ENCODE measurements around the gene PIP5K1A.

The PIP5K1A gene

GRCh38 chr1:151221616-151222015, 23.3 kb downstream of the PIP5K1A start:
- Histone ChIP-seq H3K4me3 (ENCODE audit: low read depth, low read length) (no peak overlapping the region), H3K27me3 (ENCODE audit: control insufficient read depth, insufficient read depth, low read length) (no peaks in the 10 kb centered on the region), H3K36me3 (ENCODE audit: control insufficient read depth, insufficient read depth, low read length) (peaks cover 35% of the 10 kb centered on the region), H3K9ac (ENCODE audit: low read depth, low read length) (no peak overlapping the region), H3K27ac (ENCODE audit: low read depth, low read length) (no peak overlapping the region), H3K4me1 (ENCODE audit: control insufficient read depth, insufficient read depth, low read length) (no peaks in the 10 kb centered on the region; the same call in 1 of the 2 replicates), H3K9me3 (ENCODE audit: control insufficient read depth, insufficient read depth, low read length) (no peaks in the 10 kb centered on the region)

GRCh38 chr1:151222130-151222529, 23.8 kb downstream of the PIP5K1A start:
- H3K9me3 ChIP-seq (ENCODE audit: control insufficient read depth, insufficient read depth, low read length): no peaks in the 10 kb centered on the region
- H3K4me1 ChIP-seq (ENCODE audit: control insufficient read depth, insufficient read depth, low read length): no peaks in the 10 kb centered on the region; the same call in 1 of the 2 replicates
- H3K27me3 ChIP-seq (ENCODE audit: control insufficient read depth, insufficient read depth, low read length): no peaks in the 10 kb centered on the region
- no peak overlapping the region for H3K4me3 ChIP-seq (ENCODE audit: low read depth, low read length)
- no peak overlapping the region for H3K9ac ChIP-seq (ENCODE audit: low read depth, low read length)
- no peak overlapping the region for H3K27ac ChIP-seq (ENCODE audit: low read depth, low read length)
- peaks cover 39% of the 10 kb centered on the region for H3K36me3 ChIP-seq (ENCODE audit: control insufficient read depth, insufficient read depth, low read length)

- Histone ChIP-seq H3K27ac (ENCODE audit: low read depth, low read length) (no peak overlapping the region), H3K9ac (ENCODE audit: low read depth, low read length) (no peak overlapping the region), H3K27me3 (ENCODE audit: control insufficient read depth, insufficient read depth, low read length) (no peaks in the 10 kb centered on the region), H3K4me3 (ENCODE audit: low read depth, low read length) (no peak overlapping the region), H3K4me1 (ENCODE audit: control insufficient read depth, insufficient read depth, low read length) (no peaks in the 10 kb centered on the region), H3K36me3 (ENCODE audit: control insufficient read depth, insufficient read depth, low read length) (peaks cover 96% of the 10 kb centered on the region), H3K9me3 (ENCODE audit: control insufficient read depth, insufficient read depth, low read length) (no peaks in the 10 kb centered on the region)
Observed at GRCh38 chr1:151235235-151235634, 36.9 kb downstream of the PIP5K1A start.

- Histone ChIP-seq H3K36me3 (ENCODE audit: control insufficient read depth, insufficient read depth, low read length) (peaks cover 96% of the 10 kb centered on the region), H3K27me3 (ENCODE audit: control insufficient read depth, insufficient read depth, low read length) (no peaks in the 10 kb centered on the region), H3K4me1 (ENCODE audit: control insufficient read depth, insufficient read depth, low read length) (no peaks in the 10 kb centered on the region), H3K9ac (ENCODE audit: low read depth, low read length) (no peak overlapping the region), H3K27ac (ENCODE audit: low read depth, low read length) (no peak overlapping the region), H3K9me3 (ENCODE audit: control insufficient read depth, insufficient read depth, low read length) (no peaks in the 10 kb centered on the region), H3K4me3 (ENCODE audit: low read depth, low read length) (no peak overlapping the region)
Observed at GRCh38 chr1:151237678-151238466, 39.5 kb downstream of the PIP5K1A start.

GRCh38 chr1:151238467-151238739, 40.1 kb downstream of the PIP5K1A start:
- Histone ChIP-seq H3K4me3 (ENCODE audit: low read depth, low read length) (no peak overlapping the region), H3K4me1 (ENCODE audit: control insufficient read depth, insufficient read depth, low read length) (no peaks in the 10 kb centered on the region), H3K9me3 (ENCODE audit: control insufficient read depth, insufficient read depth, low read length) (no peaks in the 10 kb centered on the region), H3K27me3 (ENCODE audit: control insufficient read depth, insufficient read depth, low read length) (no peaks in the 10 kb centered on the region), H3K9ac (ENCODE audit: low read depth, low read length) (no peak overlapping the region), H3K27ac (ENCODE audit: low read depth, low read length) (no peak overlapping the region), H3K36me3 (ENCODE audit: control insufficient read depth, insufficient read depth, low read length) (peaks cover 97% of the 10 kb centered on the region)

- Histone ChIP-seq H3K36me3 (ENCODE audit: control insufficient read depth, insufficient read depth, low read length) (peaks cover 98% of the 10 kb centered on the region), H3K4me1 (ENCODE audit: control insufficient read depth, insufficient read depth, low read length) (no peaks in the 10 kb centered on the region), H3K9me3 (ENCODE audit: control insufficient read depth, insufficient read depth, low read length) (no peaks in the 10 kb centered on the region), H3K27me3 (ENCODE audit: control insufficient read depth, insufficient read depth, low read length) (no peaks in the 10 kb centered on the region), H3K27ac (ENCODE audit: low read depth, low read length) (no peak overlapping the region), H3K4me3 (ENCODE audit: low read depth, low read length) (no peak overlapping the region), H3K9ac (ENCODE audit: low read depth, low read length) (no peak overlapping the region)
Observed at GRCh38 chr1:151242442-151242841, 44.1 kb downstream of the PIP5K1A start.

GRCh38 chr1:151243683-151244216, 45.4 kb downstream of the PIP5K1A start:
- no peak overlapping the region for H3K27ac ChIP-seq (ENCODE audit: low read depth, low read length)
- H3K36me3 ChIP-seq (ENCODE audit: control insufficient read depth, insufficient read depth, low read length): peaks cover 98% of the 10 kb centered on the region
- no peaks in the 10 kb centered on the region for H3K9me3 ChIP-seq (ENCODE audit: control insufficient read depth, insufficient read depth, low read length)
- no peak overlapping the region for H3K9ac ChIP-seq (ENCODE audit: low read depth, low read length)
- H3K4me1 ChIP-seq (ENCODE audit: control insufficient read depth, insufficient read depth, low read length): no peaks in the 10 kb centered on the region
- no peaks in the 10 kb centered on the region for H3K27me3 ChIP-seq (ENCODE audit: control insufficient read depth, insufficient read depth, low read length)
- no peak overlapping the region for H3K4me3 ChIP-seq (ENCODE audit: low read depth, low read length)

GRCh38 chr1:151246786-151247185, 48.4 kb downstream of the PIP5K1A start:
- Histone ChIP-seq H3K4me1 (ENCODE audit: control insufficient read depth, insufficient read depth, low read length) (no peaks in the 10 kb centered on the region), H3K27me3 (ENCODE audit: control insufficient read depth, insufficient read depth, low read length) (no peaks in the 10 kb centered on the region), H3K4me3 (ENCODE audit: low read depth, low read length) (no peak overlapping the region), H3K9ac (ENCODE audit: low read depth, low read length) (no peak overlapping the region), H3K27ac (ENCODE audit: low read depth, low read length) (no peak overlapping the region), H3K9me3 (ENCODE audit: control insufficient read depth, insufficient read depth, low read length) (no peaks in the 10 kb centered on the region), H3K36me3 (ENCODE audit: control insufficient read depth, insufficient read depth, low read length) (peaks cover 83% of the 10 kb centered on the region)

GRCh38 chr1:151251656-151252470, 53.5 kb downstream of the PIP5K1A start:
- Histone ChIP-seq H3K36me3 (ENCODE audit: control insufficient read depth, insufficient read depth, low read length) (peaks cover 33% of the 10 kb centered on the region), H3K27ac (ENCODE audit: low read depth, low read length) (no peak overlapping the region), H3K9ac (ENCODE audit: low read depth, low read length) (no peak overlapping the region)

GRCh38 chr1:151254217-151255213, 56.2 kb downstream of the PIP5K1A start, which contains the start of gene PSMD4:
Gene PSMD4 (plus strand): TSS chr1:151254734. CDS start chr1:151254783, 49 bp downstream.
- no peaks in the 10 kb centered on the region for H3K9me3 ChIP-seq (ENCODE audit: control insufficient read depth, insufficient read depth, low read length)
- H3K36me3 ChIP-seq (ENCODE audit: control insufficient read depth, insufficient read depth, low read length): peaks cover 13% of the 10 kb centered on the region
- H3K27me3 ChIP-seq (ENCODE audit: control insufficient read depth, insufficient read depth, low read length): no peaks in the 10 kb centered on the region
- H3K9ac ChIP-seq (ENCODE audit: low read depth, low read length): peak within 1 kb of the TSS; percentile 86
- H3K4me1 ChIP-seq (ENCODE audit: control insufficient read depth, insufficient read depth, low read length): no peaks in the 10 kb centered on the region; the same call in 1 of the 2 replicates
- peak within 1 kb of the TSS; percentile 93 for H3K27ac ChIP-seq (ENCODE audit: low read depth, low read length)
- peak within 1 kb of the TSS; percentile 99 for H3K4me3 ChIP-seq (ENCODE audit: low read depth, low read length)

More at GRCh38 chr1:151251656-151252470, 53.5 kb downstream of the PIP5K1A start:
- H3K9me3 ChIP-seq (ENCODE audit: control insufficient read depth, insufficient read depth, low read length): no peaks in the 10 kb centered on the region
- H3K4me1 ChIP-seq (ENCODE audit: control insufficient read depth, insufficient read depth, low read length): no peaks in the 10 kb centered on the region; the same call in 1 of the 2 replicates
- no peak overlapping the region for H3K4me3 ChIP-seq (ENCODE audit: low read depth, low read length)
- no peaks in the 10 kb centered on the region for H3K27me3 ChIP-seq (ENCODE audit: control insufficient read depth, insufficient read depth, low read length)
